Mucosa of descending colon (tissue), 3 donors: Measurements from ENCODE around the gene C11orf91. TPM values are rescaled to one million over a fixed set of nuclear protein-coding genes. Genes with fewer than 3 reads are reported as not detected.

Source experiments
- ATAC-seq: fragments of 200-7000 bp; cut with Tn5 transposase; one replicate; pipeline ENCODE4 v1.9.1; 2020; ENCODE audit warnings: mild to moderate bottlenecking, moderate library complexity
- DNase-seq, 3 donors: peaks; one replicate each; pipeline ENCODE4 v3.0.0-alpha.2; 2020
- H3K36me3 ChIP-seq: fragments of 200-600 bp; one replicate; pipeline ENCODE4 v1.8.0; 2021; ENCODE audit warnings: low read depth, mild to moderate bottlenecking
- H3K4me1 ChIP-seq: fragments of 200-600 bp; one replicate; pipeline ENCODE4 v1.8.0; 2021; ENCODE audit warnings: low read depth, mild to moderate bottlenecking
- H3K4me3 ChIP-seq: fragments of 200-600 bp; one replicate; pipeline ENCODE4 v1.8.0; 2021; ENCODE audit warnings: mild to moderate bottlenecking
- H3K9me3 ChIP-seq: fragments of 200-600 bp; one replicate; pipeline ENCODE4 v1.8.0; 2021; ENCODE audit warnings: mild to moderate bottlenecking
- intact Hi-C, 2 donors: fragments of 100-400 bp; cut with DNase I in 1 of 2; cut with micrococcal nuclease in 1 of 2; formaldehyde crosslinking; loops; one replicate each; pipeline versions ENCODE4 v1.11.0 to v1.11.1; 2022; cut with DNase I, micrococcal nuclease
- total RNA-seq, 3 donors: library from RNA; stranded (reverse); fragmentation: NEBNext Ultra II Directional in 2 of 3; extraction: Animal tissue kit (Norgen Biotek cat#: 25700) in 2 of 3; gene quantifications; one replicate each; pipeline versions ENCODE4 v1.2.1 to v1.2.4, GENCODE V29; 2021 to 2023
- TF ChIP-seq, protein P1 (sequence below): fragments of 200-600 bp; IDR thresholded peaks from one replicate; pipeline ENCODE4 v1.8.0; 2022; ENCODE audit warnings: antibody characterized with exemption, mild to moderate bottlenecking
- donor health status: DM: no; HTN: no; CAD: no; lungs with moderate emphysema.
- donor health status: DM: no; HTN: no; CAD: no.
- donor health status: DM: no; HTN: yes; CAD: no.

C11orf91 gene
- total RNA-seq, 3 donors from 2014 or later, result 0.51 to 0.70 (median 0.58) TPM

DNA sequence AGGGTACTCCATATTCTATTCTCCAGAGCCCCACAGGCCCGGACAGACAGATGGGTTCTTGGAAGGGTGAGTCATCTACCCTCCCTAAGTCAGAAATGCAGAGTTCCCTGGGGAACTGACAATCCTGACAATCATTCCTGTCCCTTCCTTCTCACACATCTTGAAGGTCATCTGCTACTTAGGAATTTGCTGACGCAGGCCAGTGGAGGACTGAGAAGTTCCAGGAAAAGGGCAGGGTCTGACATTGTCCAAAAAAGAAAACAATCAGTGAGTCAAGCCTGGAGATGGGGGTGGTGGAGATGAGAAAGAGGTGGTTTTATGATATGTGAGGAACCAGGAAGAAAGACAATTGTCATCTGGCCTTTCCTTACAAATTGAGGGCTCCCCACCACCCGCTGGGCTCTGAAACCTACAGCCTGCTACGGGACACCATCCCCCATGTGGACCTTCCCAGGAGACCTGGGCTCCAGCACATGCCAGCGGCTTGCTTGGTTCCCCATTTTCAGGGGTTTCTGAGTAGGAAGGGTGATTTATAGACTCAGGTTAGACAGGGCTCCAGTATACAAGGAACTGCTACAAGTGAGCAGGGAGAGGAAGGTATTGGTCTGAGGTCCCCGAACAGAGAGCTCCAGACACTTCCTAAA lies 22.7 kb upstream of the C11orf91 start:
- TF ChIP-seq, protein P1, sequence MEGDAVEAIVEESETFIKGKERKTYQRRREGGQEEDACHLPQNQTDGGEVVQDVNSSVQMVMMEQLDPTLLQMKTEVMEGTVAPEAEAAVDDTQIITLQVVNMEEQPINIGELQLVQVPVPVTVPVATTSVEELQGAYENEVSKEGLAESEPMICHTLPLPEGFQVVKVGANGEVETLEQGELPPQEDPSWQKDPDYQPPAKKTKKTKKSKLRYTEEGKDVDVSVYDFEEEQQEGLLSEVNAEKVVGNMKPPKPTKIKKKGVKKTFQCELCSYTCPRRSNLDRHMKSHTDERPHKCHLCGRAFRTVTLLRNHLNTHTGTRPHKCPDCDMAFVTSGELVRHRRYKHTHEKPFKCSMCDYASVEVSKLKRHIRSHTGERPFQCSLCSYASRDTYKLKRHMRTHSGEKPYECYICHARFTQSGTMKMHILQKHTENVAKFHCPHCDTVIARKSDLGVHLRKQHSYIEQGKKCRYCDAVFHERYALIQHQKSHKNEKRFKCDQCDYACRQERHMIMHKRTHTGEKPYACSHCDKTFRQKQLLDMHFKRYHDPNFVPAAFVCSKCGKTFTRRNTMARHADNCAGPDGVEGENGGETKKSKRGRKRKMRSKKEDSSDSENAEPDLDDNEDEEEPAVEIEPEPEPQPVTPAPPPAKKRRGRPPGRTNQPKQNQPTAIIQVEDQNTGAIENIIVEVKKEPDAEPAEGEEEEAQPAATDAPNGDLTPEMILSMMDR, result no peak
- DNase-seq, result no peak

DNA sequence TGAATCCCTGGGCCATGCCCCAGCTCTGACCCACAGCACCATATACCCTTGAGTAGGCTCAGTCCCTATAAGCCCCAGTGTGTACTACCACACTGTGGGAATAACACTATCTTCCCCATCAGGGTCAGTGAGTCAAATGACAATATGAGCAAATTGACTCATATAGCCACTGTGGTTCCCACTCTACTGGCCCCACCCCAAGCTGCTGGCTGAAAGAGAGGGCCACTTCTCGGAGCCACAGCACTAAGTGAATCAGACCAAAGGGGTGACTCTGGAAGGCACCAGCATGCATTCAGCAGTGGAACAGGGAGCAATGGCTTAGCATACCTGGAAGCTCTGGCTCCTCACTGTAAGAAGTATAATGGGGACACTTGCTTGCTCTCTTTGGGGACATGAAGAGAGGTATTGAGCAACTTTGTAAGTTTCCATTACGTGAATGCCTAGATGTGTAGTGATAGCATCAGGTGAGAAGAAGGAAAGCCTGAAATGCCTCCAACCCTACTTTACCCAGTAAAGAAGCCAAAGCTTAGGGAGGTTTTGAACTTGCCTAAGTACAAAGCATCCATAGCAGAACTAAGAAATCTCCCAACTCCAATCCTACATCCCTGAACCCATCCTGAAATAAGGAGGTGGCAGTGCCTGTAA lies 22.1 kb upstream of the C11orf91 start:
- no peak for DNase-seq
- Histone ChIP-seq H3K9me3 (no peaks in the 10 kb centered on the region), H3K4me1 (peaks cover 14% of the 10 kb centered on the region), H3K4me3 (no peak overlapping the region), H3K36me3 (no peaks in the 10 kb centered on the region)
- ATAC-seq, result peak; percentile 52
- TF ChIP-seq, protein P1, result no peak
- intact Hi-C loops, result no loop called here

More for the DNA sequence above, 22.7 kb upstream of the C11orf91 start:
- no peak overlapping the region for H3K4me3 ChIP-seq
- H3K9me3 ChIP-seq, result no peaks in the 10 kb centered on the region
- intact Hi-C loops, result no loop called here
- ATAC-seq, result peak; percentile 58
- no peaks in the 10 kb centered on the region for H3K36me3 ChIP-seq
- H3K4me1 ChIP-seq, result peaks cover 14% of the 10 kb centered on the region

DNA sequence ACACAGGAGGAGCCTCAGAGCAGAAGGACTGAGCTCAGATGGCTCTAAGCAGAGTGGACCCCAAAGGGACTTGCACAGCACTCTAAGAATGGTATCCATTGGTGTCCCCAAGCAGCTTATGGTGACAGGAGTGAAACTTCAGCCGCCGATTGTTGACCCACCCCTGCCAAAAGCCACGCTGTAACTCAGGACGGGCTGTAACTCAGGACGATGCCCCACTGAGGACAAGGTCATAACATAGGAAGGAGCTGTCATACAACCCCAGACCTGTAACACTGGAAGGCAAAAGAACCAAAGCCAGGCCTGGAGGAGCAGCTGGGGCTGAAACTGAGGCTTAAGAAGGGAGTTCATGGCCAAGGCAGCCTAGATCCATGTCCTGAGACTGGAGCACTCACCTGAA lies 21.4 kb upstream of the C11orf91 start:
- ATAC-seq, result no peak
- intact Hi-C loops, result no loop called here
- TF ChIP-seq, protein P1, result no peak
- H3K4me3 ChIP-seq, result no peak overlapping the region
- peaks cover 14% of the 10 kb centered on the region for H3K4me1 ChIP-seq
- no peaks in the 10 kb centered on the region for H3K36me3 ChIP-seq
- H3K9me3 ChIP-seq, result no peaks in the 10 kb centered on the region
- DNase-seq, result no peak

DNA sequence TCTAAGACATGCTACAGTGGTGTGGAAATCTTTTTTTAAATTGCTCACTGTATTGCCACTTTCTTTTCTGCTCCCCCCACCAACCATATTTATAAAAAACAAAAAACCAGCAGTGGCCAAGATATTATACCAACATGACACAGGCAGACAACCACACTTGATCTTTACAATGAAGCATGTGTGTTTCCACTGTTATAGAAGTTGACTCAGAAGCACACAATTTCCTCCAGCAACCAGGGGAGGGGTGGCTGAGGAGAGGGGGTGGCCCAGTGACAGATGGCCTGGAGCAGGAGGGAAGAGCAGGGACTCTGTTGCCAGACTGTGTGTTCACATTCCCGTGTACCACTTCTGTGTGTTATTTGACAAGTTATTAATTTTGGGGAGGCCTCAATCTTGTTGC lies 20.8 kb upstream of the C11orf91 start:
- TF ChIP-seq, protein P1, result no peak
- peaks cover 14% of the 10 kb centered on the region for H3K4me1 ChIP-seq
- intact Hi-C loops, result no loop called here
- no peaks in the 10 kb centered on the region for H3K9me3 ChIP-seq
- no peak overlapping the region for H3K4me3 ChIP-seq
- DNase-seq, result no peak
- peak; percentile 32 for ATAC-seq
- H3K36me3 ChIP-seq, result no peaks in the 10 kb centered on the region

DNA sequence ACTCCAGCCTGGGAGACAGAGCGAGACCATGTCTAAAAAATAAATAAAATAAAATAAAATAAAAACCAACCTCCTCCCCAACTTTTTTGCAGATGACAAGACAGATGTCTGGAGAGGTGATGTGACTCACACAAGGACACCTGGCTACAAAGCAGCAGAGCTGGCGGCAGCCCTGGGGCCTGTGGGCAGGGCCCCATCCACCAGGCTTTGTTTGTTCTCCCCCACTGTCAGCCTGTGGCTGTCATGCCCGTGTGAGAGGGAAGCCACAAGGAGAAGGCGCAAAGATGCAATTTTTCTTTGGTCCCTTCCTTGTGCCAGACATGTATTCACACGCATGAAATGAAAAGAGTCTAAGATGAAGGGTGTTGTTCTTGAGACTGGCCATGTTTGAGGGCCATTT lies 19.0 kb upstream of the C11orf91 start:
- Histone ChIP-seq H3K9me3 (no peaks in the 10 kb centered on the region), H3K4me3 (no peak overlapping the region), H3K36me3 (no peaks in the 10 kb centered on the region), H3K4me1 (peaks cover 19% of the 10 kb centered on the region)
- TF ChIP-seq, protein P1, result no peak
- ATAC-seq (no peak), DNase-seq (no peak)
- intact Hi-C loops, result no loop called here
